IMR-90 (cell line): ENCODE results near the gene KLHL40. TPM values are rescaled to one million over a fixed set of nuclear protein-coding genes. Genes with fewer than 3 reads are reported as not detected.

Experiments
- ATAC-seq: fragments of 200-7000 bp; cut with Tn5 transposase; 2 replicates; pipeline ENCODE4 v1.9.1; 2020; ENCODE audit warnings: low read depth, mild to moderate bottlenecking, moderate library complexity
- BruUV-seq: library from RNA; stranded (reverse); fragments of 400-500 nt; replicated peaks from 2 replicates; lab custom pipeline; 2021; lab: Mats Ljungman, UMichigan
- CTCF ChIA-PET: fragments of 300-600 bp; formaldehyde crosslinking; extraction: SDS; loops from one replicate; lab custom pipeline; 2021; ENCODE audit warnings: antibody characterized with exemption; lab: Yijun Ruan, JAX
- POLR2A ChIA-PET: fragments of 300-600 bp; sonication (Branson Sonifier 250); formaldehyde crosslinking; loops from one replicate; lab custom pipeline; 2022; ENCODE audit warnings: antibody characterized with exemption; ENCODE audit not compliant: unreplicated experiment; lab: Charles Lee
- DNase-seq: peaks from one replicate; pipeline ENCODE4 v3.0.0; 2013
- H2AFZ ChIP-seq: replicated peaks from 2 replicates; pipeline ENCODE3; 2013; ENCODE audit warnings: low read length, mild to moderate bottlenecking; ENCODE audit not compliant: poor library complexity
- H2AK5ac ChIP-seq: 2 replicates; pipeline ENCODE4 v1.6.1; 2013; ENCODE audit warnings: low read depth, low read length, inconsistent platforms
- H2AK9ac ChIP-seq: replicated peaks from 2 replicates; pipeline ENCODE3; 2013; ENCODE audit warnings: mild to moderate bottlenecking, low read depth, low read length, moderate library complexity; ENCODE audit not compliant: poor library complexity
- H2BK120ac ChIP-seq: 2 replicates; pipeline ENCODE4 v1.6.1; 2013; ENCODE audit warnings: low read depth, low read length, inconsistent platforms
- H2BK15ac ChIP-seq: 3 replicates; pipeline ENCODE4 v1.6.1; 2013; ENCODE audit warnings: low read depth, low read length, inconsistent platforms
- H2BK20ac ChIP-seq: 2 replicates; pipeline ENCODE4 v1.6.1; 2013; ENCODE audit warnings: low read depth, mild to moderate bottlenecking, inconsistent platforms, low read length, moderate library complexity
- H2BK5ac ChIP-seq: 2 replicates; pipeline ENCODE4 v1.6.1; 2013; ENCODE audit warnings: mild to moderate bottlenecking, low read depth, low read length, inconsistent platforms; ENCODE audit not compliant: poor library complexity, severe bottlenecking
- H3K14ac ChIP-seq: replicated peaks from 2 replicates; pipeline ENCODE4 v1.6.1; 2013; ENCODE audit warnings: low read depth, low read length, inconsistent platforms
- H3K18ac ChIP-seq: 2 replicates; pipeline ENCODE4 v1.6.1; 2013; ENCODE audit warnings: low read depth, low read length, control low read depth
- H3K23ac ChIP-seq: 2 replicates; pipeline ENCODE4 v1.6.1; 2013; ENCODE audit warnings: low read depth, low read length, inconsistent platforms
- H3K27ac ChIP-seq: 2 replicates; pipeline ENCODE4 v1.5.1; 2013; ENCODE audit warnings: mild to moderate bottlenecking, control low read depth, low read length; ENCODE audit not compliant: insufficient read depth
- H3K27me3 ChIP-seq: 2 replicates; pipeline ENCODE4 v1.6.1; 2013; ENCODE audit warnings: low read length; ENCODE audit not compliant: control insufficient read depth, insufficient read depth
- H3K36me3 ChIP-seq: 2 replicates; pipeline ENCODE4 v1.6.1; 2013; ENCODE audit warnings: low read length, mixed read lengths; ENCODE audit not compliant: control insufficient read depth, insufficient read depth
- H3K4ac ChIP-seq: 2 replicates; pipeline ENCODE4 v1.6.1; 2013; ENCODE audit warnings: low read depth, low read length, inconsistent platforms
- H3K4me1 ChIP-seq: 2 replicates; pipeline ENCODE4 v1.6.1; 2013; ENCODE audit warnings: low read length, mixed read lengths; ENCODE audit not compliant: control insufficient read depth, insufficient read depth
- H3K4me2 ChIP-seq: 2 replicates; pipeline ENCODE4 v1.6.1; 2013; ENCODE audit warnings: low read depth, mild to moderate bottlenecking, control low read depth, low read length, moderate library complexity
- H3K4me3 ChIP-seq: 2 replicates; pipeline ENCODE4 v1.5.1; 2013; ENCODE audit warnings: low read depth, mild to moderate bottlenecking, control low read depth, low read length, moderate library complexity; ENCODE audit not compliant: insufficient read depth
- H3K56ac ChIP-seq: 2 replicates; pipeline ENCODE4 v1.6.1; 2013; ENCODE audit warnings: low read length, inconsistent platforms; ENCODE audit not compliant: insufficient read depth; ENCODE audit errors: extremely low read depth
- H3K79me1 ChIP-seq, 2 experiments: 2 replicates each; pipeline ENCODE4 v1.6.1; 2013; ENCODE audit warnings: low read length in 2 of 2, inconsistent platforms in 1 of 2, low read depth in 1 of 2
- H3K9ac ChIP-seq: 2 replicates; pipeline ENCODE4 v1.6.1; 2013; ENCODE audit warnings: low read depth, low read length, control low read depth
- H3K9me1 ChIP-seq: 2 replicates; pipeline ENCODE4 v1.6.1; 2013; ENCODE audit warnings: low read length, inconsistent platforms; ENCODE audit not compliant: insufficient read depth
- H3K9me3 ChIP-seq: 2 replicates; pipeline ENCODE4 v1.6.1; 2013; ENCODE audit warnings: low read length; ENCODE audit not compliant: control insufficient read depth, insufficient read depth
- H4K20me1 ChIP-seq: 2 replicates; pipeline ENCODE4 v1.6.1; 2013; ENCODE audit warnings: low read length, inconsistent platforms; ENCODE audit not compliant: insufficient read depth
- H4K5ac ChIP-seq: 2 replicates; pipeline ENCODE4 v1.6.1; 2013; ENCODE audit warnings: mild to moderate bottlenecking, low read depth, low read length, control low read depth
- H4K8ac ChIP-seq, 2 experiments: 2 replicates each; pipeline ENCODE4 v1.6.1; 2013; ENCODE audit warnings: low read depth in 2 of 2, low read length in 2 of 2, control low read depth in 1 of 2, inconsistent platforms in 1 of 2
- H4K91ac ChIP-seq: 2 replicates; pipeline ENCODE4 v1.6.1; 2013; ENCODE audit warnings: low read depth, low read length, inconsistent platforms; ENCODE audit not compliant: insufficient read depth
- CHD1 ChIP-seq: IDR thresholded peaks from 2 replicates; pipeline ENCODE4 v1.6.1; 2012; ENCODE audit warnings: low read depth, low read length, improper control_type of control experiment
- CTCF ChIP-seq: conservative IDR thresholded peaks from 2 replicates; pipeline ENCODE4 v1.5.1; 2012; ENCODE audit warnings: mild to moderate bottlenecking, low read depth, low read length, improper control_type of control experiment
- MAFK ChIP-seq: IDR thresholded peaks from 2 replicates; pipeline ENCODE4 v1.6.1; 2012; ENCODE audit warnings: low read depth, low read length, improper control_type of control experiment
- MAZ ChIP-seq: IDR thresholded peaks from 2 replicates; pipeline ENCODE4 v1.6.1; 2012; ENCODE audit warnings: low read depth, mild to moderate bottlenecking, low read length, improper control_type of control experiment, moderate library complexity, borderline replicate concordance
- WGBS, 2 experiments: methylation state at CpG; one replicate each; pipeline versions ENCODE4 v1.1.5 to v1.1.7; 2013; ENCODE audit warnings: missing lambda C conversion rate in 2 of 2; ENCODE audit not compliant: insufficient read length in 1 of 2; ENCODE audit errors: extremely low coverage in 2 of 2; 5-methylcytosine and 5-hydroxymethylcytosine counted together
- dilution Hi-C: fragments of 300-500 bp; cut with HindIII; formaldehyde crosslinking; loops from one replicate; pipeline ENCODE4 v1.14.3; 2018; ENCODE audit warnings: low sequenced_read_pairs; ENCODE audit not compliant: unreplicated experiment
- in situ Hi-C: fragments of 300-500 bp; cut with MboI; formaldehyde crosslinking; loops from 3 replicates; pipeline ENCODE4 v1.14.3; 2019; ENCODE audit warnings: low sequenced_read_pairs, inconsistent platforms, mixed read lengths
- intact Hi-C: fragments of 100-400 bp; cut with micrococcal nuclease; formaldehyde crosslinking; loops from 2 replicates; pipeline ENCODE4 v1.10.0; 2022
- polyA plus RNA-seq, 3 experiments: library from polyadenylated mRNA; depleted of rRNA; stranded (reverse); fragments of >200 nt; gene quantifications; 2 replicates each; pipeline ENCODE4 v1.2.3, GENCODE V29; 2012; ENCODE audit warnings: low replicate concordance in 1 of 3
- total RNA-seq: library from RNA; depleted of rRNA; stranded (reverse); fragments of >200 nt; gene quantifications from 2 replicates; pipeline ENCODE4 v1.2.3, GENCODE V29; 2012

The KLHL40 gene
- total and polyA plus RNA-seq, 2 of the 4 experiments (the other 2 are of a cell fraction), result not detected

GRCh38 chr3:42668413-42668760 lies 16.9 kb upstream of the KLHL40 start:
- Histone ChIP-seq H3K36me3 (no peaks in the 10 kb centered on the region), H4K91ac (no peak overlapping the region), H3K18ac (no peak overlapping the region), H2BK5ac (no peak overlapping the region), H2BK20ac (no peak overlapping the region), H4K5ac (no peak overlapping the region), H3K4ac (no peak overlapping the region), H3K4me1 (no peaks in the 10 kb centered on the region; the same call in 1 of the 2 replicates), H2BK15ac (no peak overlapping the region), H4K8ac (no peak overlapping the region), H3K23ac (no peak overlapping the region), H3K79me1 (no peaks in the 10 kb centered on the region), H3K9me1 (peaks cover 3% of the 10 kb centered on the region; the same call in 1 of the 2 replicates), H4K20me1 (no peaks in the 10 kb centered on the region; the same call in 1 of the 2 replicates), H3K27ac (no peak overlapping the region), H3K9ac (no peak overlapping the region), H3K27me3 (peaks cover 9% of the 10 kb centered on the region; the same call in 1 of the 2 replicates), H3K9me3 (peaks cover 5% of the 10 kb centered on the region), H3K14ac (no peak overlapping the region), H2AFZ (no peak overlapping the region), H2BK120ac (no peak overlapping the region), H2AK9ac (no peak overlapping the region), H2AK5ac (no peak overlapping the region), H3K4me2 (no peak overlapping the region), H3K56ac (no peak overlapping the region), H3K4me3 (no peak overlapping the region)
- no CpG with 5 or more reads among the region's 2 CpGs for WGBS, 2 experiments
- dilution Hi-C loops, result no loop called here
- TF ChIP-seq CHD1, result no peak
- TF ChIP-seq MAZ, result no peak
- TF ChIP-seq CTCF, result no peak
- no peak for TF ChIP-seq MAFK
- no peak for DNase-seq
- ChIA-PET CTCF (interaction anchor here (1.0 kb wide), 1 partner anchor 15 kb away, joined by 4 read pairs; the partner anchor contains the start of gene ZBTB47), POLR2A (no interaction called here)
- no peak for ATAC-seq
- in situ Hi-C loops, result no loop called here
- BruUV-seq, result no TSS peak
- intact Hi-C loops, result no loop called here
